Measurements from ENCODE around the gene MFAP3L. TPM values are rescaled to one million over a fixed set of nuclear protein-coding genes. Genes with fewer than 3 reads are reported as not detected.

The MFAP3L gene
- total RNA-seq, 1 experiment from 2014 or later = 6.8 TPM

- no TSS peak for BruUV-seq (replicated peaks)
- Mint-ChIP-seq H3K27ac (ENCODE audit: unreplicated experiment) (no peak overlapping the region), H3K9me3 (ENCODE audit: low read depth, unreplicated experiment) (no peaks in the 10 kb centered on the region), H3K36me3 (ENCODE audit: insufficient read depth, unreplicated experiment) (no peaks in the 10 kb centered on the region), H3K4me3 (ENCODE audit: low read depth, unreplicated experiment) (no peak overlapping the region), H3K4me1 (ENCODE audit: low read depth, unreplicated experiment) (no peaks in the 10 kb centered on the region), H3K27me3 (ENCODE audit: unreplicated experiment) (no peaks in the 10 kb centered on the region)
- DNase-seq = no peak
- no peak for TF ChIP-seq CTCF (IDR thresholded peaks at IDR 0.05; ENCODE audit: unreplicated experiment)
- intact Hi-C loops (cut with micrococcal nuclease; ENCODE audit: unreplicated experiment) = no loop called here
- CTCF ChIA-PET = interaction anchor here (0.5 kb wide), 1 partner anchor 113 kb away, joined by 3 read pairs; no protein-coding TSS in a partner anchor
These were observed 50.9 kb downstream of the MFAP3L start for GRCh38 chr4:169975131-169975837.

GRCh38 chr4:169971456-169972015, 54.7 kb downstream of the MFAP3L start:
- intact Hi-C loops (cut with micrococcal nuclease; ENCODE audit: unreplicated experiment) = no loop called here
- DNase-seq = no peak
- Mint-ChIP-seq H3K9me3 (ENCODE audit: low read depth, unreplicated experiment) (no peaks in the 10 kb centered on the region), H3K4me1 (ENCODE audit: low read depth, unreplicated experiment) (no peaks in the 10 kb centered on the region), H3K27me3 (ENCODE audit: unreplicated experiment) (no peaks in the 10 kb centered on the region), H3K36me3 (ENCODE audit: insufficient read depth, unreplicated experiment) (no peaks in the 10 kb centered on the region), H3K4me3 (ENCODE audit: low read depth, unreplicated experiment) (no peak overlapping the region), H3K27ac (ENCODE audit: unreplicated experiment) (no peak overlapping the region)
- no peak for TF ChIP-seq CTCF (IDR thresholded peaks at IDR 0.05; ENCODE audit: unreplicated experiment)
- BruUV-seq (replicated peaks) = no TSS peak
- CTCF ChIA-PET = no interaction called here

- no peaks in the 10 kb centered on the region for H3K36me3 Mint-ChIP-seq (ENCODE audit: insufficient read depth, unreplicated experiment)
- H3K4me1 Mint-ChIP-seq (ENCODE audit: low read depth, unreplicated experiment) = no peaks in the 10 kb centered on the region
- H3K27me3 Mint-ChIP-seq (ENCODE audit: unreplicated experiment) = no peaks in the 10 kb centered on the region
- CTCF ChIA-PET = no interaction called here
- DNase-seq = no peak
- no peak for TF ChIP-seq CTCF (IDR thresholded peaks at IDR 0.05; ENCODE audit: unreplicated experiment)
- H3K4me3 Mint-ChIP-seq (ENCODE audit: low read depth, unreplicated experiment) = no peak overlapping the region
- no peak overlapping the region for H3K27ac Mint-ChIP-seq (ENCODE audit: unreplicated experiment)
- intact Hi-C loops (cut with micrococcal nuclease; ENCODE audit: unreplicated experiment) = no loop called here
- BruUV-seq (replicated peaks) = no TSS peak
- no peaks in the 10 kb centered on the region for H3K9me3 Mint-ChIP-seq (ENCODE audit: low read depth, unreplicated experiment)
These were observed 57.2 kb downstream of the MFAP3L start for GRCh38 chr4:169968999-169969398.

GRCh38 chr4:169963998-169964397, 62.2 kb downstream of the MFAP3L start:
- Mint-ChIP-seq H3K27me3 (ENCODE audit: unreplicated experiment) (no peaks in the 10 kb centered on the region), H3K9me3 (ENCODE audit: low read depth, unreplicated experiment) (no peaks in the 10 kb centered on the region), H3K27ac (ENCODE audit: unreplicated experiment) (no peak overlapping the region), H3K4me3 (ENCODE audit: low read depth, unreplicated experiment) (no peak overlapping the region), H3K36me3 (ENCODE audit: insufficient read depth, unreplicated experiment) (no peaks in the 10 kb centered on the region), H3K4me1 (ENCODE audit: low read depth, unreplicated experiment) (no peaks in the 10 kb centered on the region)
- TF ChIP-seq CTCF (IDR thresholded peaks at IDR 0.05; ENCODE audit: unreplicated experiment) = no peak
- no peak for DNase-seq
- BruUV-seq (replicated peaks) = no TSS peak
- CTCF ChIA-PET = no interaction called here
- intact Hi-C loops (cut with micrococcal nuclease; ENCODE audit: unreplicated experiment) = no loop called here

Data from Calu3 (cell line).